K562 (cell line): Measurements from ENCODE around the gene HOXB7. TPM values are rescaled to one million over a fixed set of nuclear protein-coding genes. Genes with fewer than 3 reads are reported as not detected.

Experiments
- DMBX1 ChIP-seq: fragments of 250-450 bp; sonication (Bioruptor Pico); IDR thresholded peaks from 2 replicates; pipeline ENCODE4 v1.8.0; 2022; ENCODE audit warnings: inconsistent platforms, mild to moderate bottlenecking, moderate library complexity, borderline replicate concordance
- ELF1 ChIP-seq: fragments of 200-800 bp; sonication (Bioruptor generic); IDR thresholded peaks from 2 replicates; pipeline ENCODE4 v1.6.1; 2016; ENCODE audit warnings: missing genetic modification characterization, missing compliant biosample characterization
- FOXP1 ChIP-seq: sonication (generic); formaldehyde crosslinking; IDR thresholded peaks from 2 replicates; pipeline ENCODE4 v1.8.0; 2022; ENCODE audit warnings: mild to moderate bottlenecking, missing genetic modification reagents
- HNRNPLL ChIP-seq: fragments of 200-400 bp; formaldehyde crosslinking; IDR thresholded peaks from 2 replicates; pipeline ENCODE4 v1.6.1; 2017; ENCODE audit warnings: low read length, low read depth, mild to moderate bottlenecking; ENCODE audit not compliant: poor library complexity, severe bottlenecking
- NFXL1 ChIP-seq: fragments of 450-650 bp; formaldehyde crosslinking; IDR thresholded peaks from 2 replicates; pipeline ENCODE4 v1.4.0; 2021; ENCODE audit warnings: mild to moderate bottlenecking
- U2AF2 ChIP-seq: fragments of 200-400 bp; formaldehyde crosslinking; optimal IDR thresholded peaks from 2 replicates; pipeline ENCODE3; 2017; ENCODE audit warnings: low read depth, mild to moderate bottlenecking, low read length
- XRCC4 ChIP-seq: IDR thresholded peaks from one replicate; pipeline ENCODE4 v1.6.1; 2011; ENCODE audit not compliant: insufficient read depth, insufficient read length; ENCODE audit errors: extremely low read depth
- ZNF143 ChIP-seq: sonication (generic); formaldehyde crosslinking; IDR thresholded peaks from 2 replicates; pipeline ENCODE4 v1.9.0; 2022; ENCODE audit warnings: mild to moderate bottlenecking, missing genetic modification reagents
- ZNF311 ChIP-seq: fragments of 250-450 bp; sonication (Bioruptor Pico); IDR thresholded peaks from 2 replicates; pipeline ENCODE4 v1.4.0; 2020; ENCODE audit warnings: mild to moderate bottlenecking, moderate library complexity
- ZNF507 ChIP-seq: conservative IDR thresholded peaks from 2 replicates; pipeline ENCODE4 v1.6.1; 2017; ENCODE audit warnings: missing genetic modification characterization, missing compliant biosample characterization
- ZNF778 ChIP-seq: fragments of 450-650 bp; formaldehyde crosslinking; IDR thresholded peaks from 2 replicates; pipeline ENCODE4 v1.4.0; 2020; ENCODE audit warnings: mild to moderate bottlenecking, moderate library complexity
- polyA plus RNA-seq, 8 experiments: library from polyadenylated mRNA; depleted of rRNA in 4 of 8; stranded (reverse) in 5 of 8; unstranded in 3 of 8; fragments of >200 nt; fragmentation: Nextera tagmentation in 2 of 8; fragmentation: Illumina TruSeq in 1 of 8; extraction: Ambion mirVana in 2 of 8; extraction: Trizol in 1 of 8; gene quantifications; 2 replicates each; pipeline versions ENCODE4 v1.2.1 to v1.2.3, GENCODE V29; 2011 to 2014; ENCODE audit warnings: inconsistent platforms in 1 of 8, missing spikeins in 1 of 8
- total RNA-seq, 7 experiments: library from RNA; depleted of rRNA in 6 of 7; stranded (reverse); fragments of >200 nt in 6 of 7; fragmentation: Illumina TruSeq in 2 of 7; extraction: Trizol in 2 of 7; gene quantifications; 2 replicates each; pipeline versions ENCODE4 v1.2.1 to v1.2.3, GENCODE V29; 2011 to 2021; ENCODE audit warnings: low replicate concordance in 1 of 7
- TF ChIP-seq, protein P1 (sequence below): sonication (generic); formaldehyde crosslinking; IDR thresholded peaks from 2 replicates; pipeline ENCODE4 v1.8.0; 2023; ENCODE audit warnings: mild to moderate bottlenecking, missing genetic modification reagents
- TF ChIP-seq, protein P2 (sequence below): fragments of 450-650 bp; formaldehyde crosslinking; IDR thresholded peaks from 2 replicates; pipeline ENCODE4 v1.4.0; 2020; ENCODE audit warnings: mild to moderate bottlenecking, mixed read lengths
- TF ChIP-seq, protein P3 (sequence below): fragments of 450-650 bp; IDR thresholded peaks from 2 replicates; pipeline ENCODE4 v1.6.1; 2016; ENCODE audit warnings: borderline replicate concordance
- TF ChIP-seq, protein P4 (sequence below): sonication (generic); formaldehyde crosslinking; IDR thresholded peaks from 2 replicates; pipeline ENCODE4 v1.8.0; 2022; ENCODE audit warnings: missing genetic modification reagents, mild to moderate bottlenecking, borderline replicate concordance
- TF ChIP-seq, protein P5 (sequence below): fragments of 450-650 bp; IDR thresholded peaks from 2 replicates; pipeline ENCODE4 v1.6.1; 2016; ENCODE audit warnings: antibody characterized with exemption
- TF ChIP-seq, protein P6 (sequence below): fragments of 200-800 bp; sonication (Bioruptor generic); IDR thresholded peaks from 2 replicates; pipeline ENCODE4 v1.6.1; 2017; ENCODE audit warnings: missing genetic modification characterization, missing compliant biosample characterization

Gene HOXB7
- total and polyA plus RNA-seq, 9 of the 15 experiments (the other 6 are each of a cell fraction or from before 2014, with no cell fraction given): 5.5 to 16.7 (median 8.3) TPM

DNA sequence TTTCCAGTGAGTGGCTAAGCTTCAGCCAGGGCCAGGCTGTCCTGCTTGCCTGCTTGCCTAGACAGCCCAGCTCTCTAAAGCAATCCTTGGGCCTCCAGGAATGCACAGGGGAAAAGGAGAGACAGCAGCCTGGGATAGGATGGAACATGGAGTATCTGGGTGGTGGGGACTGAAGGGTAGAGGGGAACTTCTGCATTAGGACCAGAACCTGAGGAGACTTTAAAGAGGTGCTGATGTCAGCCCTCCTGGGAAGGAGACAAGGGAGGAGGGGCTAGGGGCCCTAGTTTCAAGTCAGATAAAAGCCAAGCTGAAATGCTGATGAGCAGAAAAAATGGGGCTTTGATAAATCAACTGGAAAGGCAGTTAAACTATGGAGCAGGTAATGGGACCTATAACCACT is 1.8 kb downstream of the HOXB7 start (continued):
- TF ChIP-seq, protein P1, sequence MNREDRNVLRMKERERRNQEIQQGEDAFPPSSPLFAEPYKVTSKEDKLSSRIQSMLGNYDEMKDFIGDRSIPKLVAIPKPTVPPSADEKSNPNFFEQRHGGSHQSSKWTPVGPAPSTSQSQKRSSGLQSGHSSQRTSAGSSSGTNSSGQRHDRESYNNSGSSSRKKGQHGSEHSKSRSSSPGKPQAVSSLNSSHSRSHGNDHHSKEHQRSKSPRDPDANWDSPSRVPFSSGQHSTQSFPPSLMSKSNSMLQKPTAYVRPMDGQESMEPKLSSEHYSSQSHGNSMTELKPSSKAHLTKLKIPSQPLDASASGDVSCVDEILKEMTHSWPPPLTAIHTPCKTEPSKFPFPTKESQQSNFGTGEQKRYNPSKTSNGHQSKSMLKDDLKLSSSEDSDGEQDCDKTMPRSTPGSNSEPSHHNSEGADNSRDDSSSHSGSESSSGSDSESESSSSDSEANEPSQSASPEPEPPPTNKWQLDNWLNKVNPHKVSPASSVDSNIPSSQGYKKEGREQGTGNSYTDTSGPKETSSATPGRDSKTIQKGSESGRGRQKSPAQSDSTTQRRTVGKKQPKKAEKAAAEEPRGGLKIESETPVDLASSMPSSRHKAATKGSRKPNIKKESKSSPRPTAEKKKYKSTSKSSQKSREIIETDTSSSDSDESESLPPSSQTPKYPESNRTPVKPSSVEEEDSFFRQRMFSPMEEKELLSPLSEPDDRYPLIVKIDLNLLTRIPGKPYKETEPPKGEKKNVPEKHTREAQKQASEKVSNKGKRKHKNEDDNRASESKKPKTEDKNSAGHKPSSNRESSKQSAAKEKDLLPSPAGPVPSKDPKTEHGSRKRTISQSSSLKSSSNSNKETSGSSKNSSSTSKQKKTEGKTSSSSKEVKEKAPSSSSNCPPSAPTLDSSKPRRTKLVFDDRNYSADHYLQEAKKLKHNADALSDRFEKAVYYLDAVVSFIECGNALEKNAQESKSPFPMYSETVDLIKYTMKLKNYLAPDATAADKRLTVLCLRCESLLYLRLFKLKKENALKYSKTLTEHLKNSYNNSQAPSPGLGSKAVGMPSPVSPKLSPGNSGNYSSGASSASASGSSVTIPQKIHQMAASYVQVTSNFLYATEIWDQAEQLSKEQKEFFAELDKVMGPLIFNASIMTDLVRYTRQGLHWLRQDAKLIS (CRISPR knock-in tag): no peak
- no peak for TF ChIP-seq ZNF778 (CRISPR knock-in tag)
- TF ChIP-seq ZNF507 (tag): no peak
- no peak for TF ChIP-seq FOXP1 (CRISPR knock-in tag)
- no peak for TF ChIP-seq U2AF2
- TF ChIP-seq, protein P2, sequence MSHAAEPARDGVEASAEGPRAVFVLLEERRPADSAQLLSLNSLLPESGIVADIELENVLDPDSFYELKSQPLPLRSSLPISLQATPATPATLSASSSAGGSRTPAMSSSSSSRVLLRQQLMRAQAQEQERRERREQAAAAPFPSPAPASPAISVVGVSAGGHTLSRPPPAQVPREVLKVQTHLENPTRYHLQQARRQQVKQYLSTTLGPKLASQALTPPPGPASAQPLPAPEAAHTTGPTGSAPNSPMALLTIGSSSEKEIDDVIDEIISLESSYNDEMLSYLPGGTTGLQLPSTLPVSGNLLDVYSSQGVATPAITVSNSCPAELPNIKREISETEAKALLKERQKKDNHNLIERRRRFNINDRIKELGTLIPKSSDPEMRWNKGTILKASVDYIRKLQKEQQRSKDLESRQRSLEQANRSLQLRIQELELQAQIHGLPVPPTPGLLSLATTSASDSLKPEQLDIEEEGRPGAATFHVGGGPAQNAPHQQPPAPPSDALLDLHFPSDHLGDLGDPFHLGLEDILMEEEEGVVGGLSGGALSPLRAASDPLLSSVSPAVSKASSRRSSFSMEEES (CRISPR knock-in tag): no peak
- no peak for TF ChIP-seq ZNF311 (CRISPR knock-in tag)
- TF ChIP-seq, protein P3, sequence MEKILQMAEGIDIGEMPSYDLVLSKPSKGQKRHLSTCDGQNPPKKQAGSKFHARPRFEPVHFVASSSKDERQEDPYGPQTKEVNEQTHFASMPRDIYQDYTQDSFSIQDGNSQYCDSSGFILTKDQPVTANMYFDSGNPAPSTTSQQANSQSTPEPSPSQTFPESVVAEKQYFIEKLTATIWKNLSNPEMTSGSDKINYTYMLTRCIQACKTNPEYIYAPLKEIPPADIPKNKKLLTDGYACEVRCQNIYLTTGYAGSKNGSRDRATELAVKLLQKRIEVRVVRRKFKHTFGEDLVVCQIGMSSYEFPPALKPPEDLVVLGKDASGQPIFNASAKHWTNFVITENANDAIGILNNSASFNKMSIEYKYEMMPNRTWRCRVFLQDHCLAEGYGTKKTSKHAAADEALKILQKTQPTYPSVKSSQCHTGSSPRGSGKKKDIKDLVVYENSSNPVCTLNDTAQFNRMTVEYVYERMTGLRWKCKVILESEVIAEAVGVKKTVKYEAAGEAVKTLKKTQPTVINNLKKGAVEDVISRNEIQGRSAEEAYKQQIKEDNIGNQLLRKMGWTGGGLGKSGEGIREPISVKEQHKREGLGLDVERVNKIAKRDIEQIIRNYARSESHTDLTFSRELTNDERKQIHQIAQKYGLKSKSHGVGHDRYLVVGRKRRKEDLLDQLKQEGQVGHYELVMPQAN: no peak
- TF ChIP-seq, protein P4, sequence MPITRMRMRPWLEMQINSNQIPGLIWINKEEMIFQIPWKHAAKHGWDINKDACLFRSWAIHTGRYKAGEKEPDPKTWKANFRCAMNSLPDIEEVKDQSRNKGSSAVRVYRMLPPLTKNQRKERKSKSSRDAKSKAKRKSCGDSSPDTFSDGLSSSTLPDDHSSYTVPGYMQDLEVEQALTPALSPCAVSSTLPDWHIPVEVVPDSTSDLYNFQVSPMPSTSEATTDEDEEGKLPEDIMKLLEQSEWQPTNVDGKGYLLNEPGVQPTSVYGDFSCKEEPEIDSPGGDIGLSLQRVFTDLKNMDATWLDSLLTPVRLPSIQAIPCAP: no peak
- TF ChIP-seq XRCC4: no peak
- TF ChIP-seq ZNF143 (CRISPR knock-in tag): no peak
- TF ChIP-seq, protein P5, sequence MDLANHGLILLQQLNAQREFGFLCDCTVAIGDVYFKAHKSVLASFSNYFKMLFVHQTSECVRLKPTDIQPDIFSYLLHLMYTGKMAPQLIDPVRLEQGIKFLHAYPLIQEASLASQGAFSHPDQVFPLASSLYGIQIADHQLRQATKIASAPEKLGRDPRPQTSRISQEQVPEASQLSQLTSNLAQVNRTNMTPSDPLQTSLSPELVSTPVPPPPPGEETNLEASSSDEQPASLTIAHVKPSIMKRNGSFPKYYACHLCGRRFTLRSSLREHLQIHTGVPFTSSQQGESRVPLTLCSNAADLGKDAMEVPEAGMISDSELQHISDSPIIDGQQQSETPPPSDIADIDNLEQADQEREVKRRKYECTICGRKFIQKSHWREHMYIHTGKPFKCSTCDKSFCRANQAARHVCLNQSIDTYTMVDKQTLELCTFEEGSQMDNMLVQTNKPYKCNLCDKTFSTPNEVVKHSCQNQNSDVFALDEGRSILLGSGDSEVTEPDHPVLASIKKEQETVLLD: no peak
- TF ChIP-seq HNRNPLL: no peak
- TF ChIP-seq DMBX1 (CRISPR knock-in tag): no peak
- TF ChIP-seq, protein P6, sequence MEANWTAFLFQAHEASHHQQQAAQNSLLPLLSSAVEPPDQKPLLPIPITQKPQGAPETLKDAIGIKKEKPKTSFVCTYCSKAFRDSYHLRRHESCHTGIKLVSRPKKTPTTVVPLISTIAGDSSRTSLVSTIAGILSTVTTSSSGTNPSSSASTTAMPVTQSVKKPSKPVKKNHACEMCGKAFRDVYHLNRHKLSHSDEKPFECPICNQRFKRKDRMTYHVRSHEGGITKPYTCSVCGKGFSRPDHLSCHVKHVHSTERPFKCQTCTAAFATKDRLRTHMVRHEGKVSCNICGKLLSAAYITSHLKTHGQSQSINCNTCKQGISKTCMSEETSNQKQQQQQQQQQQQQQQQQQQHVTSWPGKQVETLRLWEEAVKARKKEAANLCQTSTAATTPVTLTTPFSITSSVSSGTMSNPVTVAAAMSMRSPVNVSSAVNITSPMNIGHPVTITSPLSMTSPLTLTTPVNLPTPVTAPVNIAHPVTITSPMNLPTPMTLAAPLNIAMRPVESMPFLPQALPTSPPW (CRISPR knock-in tag): 0 out of 2 replicates have a peak, but pooled peaks have one; percentile 27
- no peak for TF ChIP-seq ELF1 (tag)
- TF ChIP-seq NFXL1 (CRISPR knock-in tag): no peak
